ENCODE data around the gene PCCA.

Gene PCCA

DNA sequence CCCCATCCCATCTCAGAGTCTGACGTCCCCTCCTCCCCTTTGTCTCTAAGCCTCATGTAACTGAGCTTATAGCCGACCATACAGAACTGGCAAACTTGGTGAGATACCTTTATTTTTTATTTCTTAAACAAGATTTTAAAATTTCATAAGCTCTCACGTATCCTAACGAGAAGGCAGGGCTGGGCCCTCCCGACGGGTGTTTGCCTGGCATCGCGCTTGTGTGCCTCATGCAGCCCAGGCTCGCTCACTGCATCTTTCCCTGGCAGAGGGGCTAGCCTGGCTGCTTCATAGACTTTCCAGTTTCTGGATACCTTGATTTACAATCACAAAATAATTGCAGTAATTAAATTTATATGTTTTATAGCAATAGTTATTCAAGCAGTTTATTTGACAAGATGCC lies 430.7 kb downstream of the PCCA start:
- TF ChIP-seq, protein P1, sequence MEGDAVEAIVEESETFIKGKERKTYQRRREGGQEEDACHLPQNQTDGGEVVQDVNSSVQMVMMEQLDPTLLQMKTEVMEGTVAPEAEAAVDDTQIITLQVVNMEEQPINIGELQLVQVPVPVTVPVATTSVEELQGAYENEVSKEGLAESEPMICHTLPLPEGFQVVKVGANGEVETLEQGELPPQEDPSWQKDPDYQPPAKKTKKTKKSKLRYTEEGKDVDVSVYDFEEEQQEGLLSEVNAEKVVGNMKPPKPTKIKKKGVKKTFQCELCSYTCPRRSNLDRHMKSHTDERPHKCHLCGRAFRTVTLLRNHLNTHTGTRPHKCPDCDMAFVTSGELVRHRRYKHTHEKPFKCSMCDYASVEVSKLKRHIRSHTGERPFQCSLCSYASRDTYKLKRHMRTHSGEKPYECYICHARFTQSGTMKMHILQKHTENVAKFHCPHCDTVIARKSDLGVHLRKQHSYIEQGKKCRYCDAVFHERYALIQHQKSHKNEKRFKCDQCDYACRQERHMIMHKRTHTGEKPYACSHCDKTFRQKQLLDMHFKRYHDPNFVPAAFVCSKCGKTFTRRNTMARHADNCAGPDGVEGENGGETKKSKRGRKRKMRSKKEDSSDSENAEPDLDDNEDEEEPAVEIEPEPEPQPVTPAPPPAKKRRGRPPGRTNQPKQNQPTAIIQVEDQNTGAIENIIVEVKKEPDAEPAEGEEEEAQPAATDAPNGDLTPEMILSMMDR (IDR thresholded peaks at IDR 0.05; ENCODE audit: insufficient read depth, low read length, poor library complexity, severe bottlenecking), result no peak
- TF ChIP-seq EZH2phosphoT487 (conservative IDR thresholded peaks at IDR 0.05; ENCODE audit: low read length), result no peak
- Histone ChIP-seq H4K20me1 (ENCODE audit: low read depth, low read length) (no peaks in the 10 kb centered on the region), H3K27ac (ENCODE audit: low read depth, low read length) (no peak overlapping the region), H3K9me3 (ENCODE audit: insufficient read depth, low read length) (no peaks in the 10 kb centered on the region), H3K79me2 (ENCODE audit: insufficient read depth, low read length) (no peaks in the 10 kb centered on the region), H2AFZ (ENCODE audit: low read depth, low read length, severe bottlenecking) (no peak overlapping the region), H3K9ac (ENCODE audit: low read length) (no peak overlapping the region), H3K36me3 (ENCODE audit: low read length) (no peaks in the 10 kb centered on the region), H3K9me2 (replicated peaks; ENCODE audit: insufficient read depth, low read length) (no peaks in the 10 kb centered on the region), H3K4me2 (ENCODE audit: low read depth, low read length, poor library complexity, severe bottlenecking) (no peak overlapping the region), H3K4me3 (ENCODE audit: insufficient read depth, low read length, poor library complexity, severe bottlenecking) (no peak overlapping the region), H3K27me3 (ENCODE audit: low read length) (no peaks in the 10 kb centered on the region), H3F3A (ENCODE audit: insufficient read depth) (no peaks in the 10 kb centered on the region)

DNA sequence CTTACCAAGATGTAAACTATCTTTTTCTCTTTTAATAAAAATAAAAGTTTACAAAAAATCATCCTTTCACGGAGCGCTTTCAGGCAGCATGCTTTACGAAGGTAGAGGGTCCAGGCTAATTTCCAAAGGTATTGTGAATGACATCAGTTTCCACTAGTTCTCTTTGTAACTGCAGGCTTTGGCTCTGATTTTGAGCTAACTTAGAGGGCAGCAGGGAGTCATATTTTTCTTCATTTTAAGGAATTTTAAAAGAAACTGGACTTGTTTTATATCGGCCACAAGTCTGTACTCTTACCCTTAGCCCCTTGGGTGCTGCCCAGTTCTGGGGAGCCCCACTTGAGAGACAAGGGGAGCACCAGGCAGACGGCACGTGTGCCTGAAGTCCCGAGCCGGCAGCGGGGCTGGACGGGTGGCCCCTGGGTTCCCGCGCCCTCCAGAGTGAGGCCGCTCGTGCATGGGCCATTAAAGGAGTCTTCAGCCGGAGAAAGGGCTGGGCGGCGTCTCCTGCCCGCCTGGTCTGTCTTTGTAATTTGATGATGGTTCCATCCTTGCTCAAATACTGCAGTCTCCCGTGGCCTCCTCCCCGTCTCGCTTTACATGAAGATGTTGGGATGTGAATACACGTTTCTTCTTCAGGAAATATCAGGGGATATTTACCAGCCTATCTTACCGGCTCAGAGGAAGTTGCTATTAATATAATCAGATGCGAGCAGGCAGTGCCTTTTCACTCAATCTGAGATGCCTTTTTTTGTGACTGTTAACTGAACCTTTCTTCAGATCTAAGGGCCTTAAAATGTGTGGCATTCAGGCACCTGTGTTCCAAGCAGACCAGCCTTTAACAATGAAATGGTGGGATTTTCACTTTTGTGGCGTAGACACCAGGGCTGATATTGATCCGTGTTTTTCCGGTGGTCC lies 432.3 kb downstream of the PCCA start:
- H2AFZ ChIP-seq (ENCODE audit: low read depth, low read length, severe bottlenecking), result no peak overlapping the region
- H3K4me3 ChIP-seq (ENCODE audit: insufficient read depth, low read length, poor library complexity, severe bottlenecking), result no peak overlapping the region
- H3K79me2 ChIP-seq (ENCODE audit: insufficient read depth, low read length), result no peaks in the 10 kb centered on the region
- no peaks in the 10 kb centered on the region for H3K27me3 ChIP-seq (ENCODE audit: low read length)
- H3K4me2 ChIP-seq (ENCODE audit: low read depth, low read length, poor library complexity, severe bottlenecking), result no peak overlapping the region
- H3K9me3 ChIP-seq (ENCODE audit: insufficient read depth, low read length), result no peaks in the 10 kb centered on the region
- no peaks in the 10 kb centered on the region for H3K9me2 ChIP-seq (replicated peaks; ENCODE audit: insufficient read depth, low read length)
- no peaks in the 10 kb centered on the region for H4K20me1 ChIP-seq (ENCODE audit: low read depth, low read length)
- TF ChIP-seq EZH2phosphoT487 (conservative IDR thresholded peaks at IDR 0.05; ENCODE audit: low read length), result no peak
- TF ChIP-seq, protein P1 (IDR thresholded peaks at IDR 0.05; ENCODE audit: insufficient read depth, low read length, poor library complexity, severe bottlenecking), result no peak
- H3F3A ChIP-seq (ENCODE audit: insufficient read depth), result no peaks in the 10 kb centered on the region
- no peak overlapping the region for H3K9ac ChIP-seq (ENCODE audit: low read length)
- H3K36me3 ChIP-seq (ENCODE audit: low read length), result no peaks in the 10 kb centered on the region
- H3K27ac ChIP-seq (ENCODE audit: low read depth, low read length), result no peak overlapping the region

DNA sequence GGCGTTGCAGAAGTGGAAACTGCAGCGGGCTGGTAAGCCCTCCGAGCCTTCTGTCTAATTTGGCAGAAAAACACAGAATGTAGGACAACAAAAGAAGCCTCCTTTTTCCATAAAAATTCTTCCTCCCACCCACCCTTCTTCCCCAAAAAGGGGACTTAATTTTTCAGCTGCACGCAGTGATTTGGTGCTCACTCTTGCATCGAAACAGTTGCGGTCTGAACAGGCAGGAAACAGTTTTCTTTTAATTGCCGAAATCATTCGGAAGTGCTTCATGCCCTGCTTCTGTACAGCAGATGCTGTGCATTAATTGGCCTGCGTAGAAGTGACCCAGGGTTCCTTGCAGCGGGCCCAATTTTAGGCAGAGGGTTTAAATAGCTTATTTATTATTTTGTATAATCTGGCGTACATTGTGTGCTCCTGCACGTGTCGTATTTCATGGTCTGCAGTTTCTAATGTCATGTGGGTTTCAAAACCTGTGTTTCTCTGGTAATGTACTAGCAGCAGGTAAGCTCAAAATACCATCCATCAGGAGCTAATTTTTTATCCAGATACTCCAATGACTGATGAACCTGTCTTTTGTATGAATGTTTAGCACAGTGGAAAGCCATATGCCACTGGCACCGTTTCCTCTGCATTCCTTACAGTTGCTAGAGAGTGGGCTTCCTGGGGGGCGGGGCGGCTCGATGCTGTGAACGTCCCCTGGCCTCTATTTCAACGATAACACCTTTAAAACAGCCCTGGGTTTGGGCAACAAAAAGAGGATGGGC lies 433.1 kb downstream of the PCCA start:
- no peak overlapping the region for H3K4me2 ChIP-seq (ENCODE audit: low read depth, low read length, poor library complexity, severe bottlenecking)

More for the DNA sequence above, 433.1 kb downstream of the PCCA start:
- Histone ChIP-seq H3K79me2 (ENCODE audit: insufficient read depth, low read length) (no peaks in the 10 kb centered on the region), H3K9me3 (ENCODE audit: insufficient read depth, low read length) (no peaks in the 10 kb centered on the region), H3F3A (ENCODE audit: insufficient read depth) (no peaks in the 10 kb centered on the region), H3K9ac (ENCODE audit: low read length) (no peak overlapping the region), H3K27ac (ENCODE audit: low read depth, low read length) (no peak overlapping the region), H2AFZ (ENCODE audit: low read depth, low read length, severe bottlenecking) (no peak overlapping the region), H4K20me1 (ENCODE audit: low read depth, low read length) (no peaks in the 10 kb centered on the region), H3K36me3 (ENCODE audit: low read length) (no peaks in the 10 kb centered on the region), H3K4me3 (ENCODE audit: insufficient read depth, low read length, poor library complexity, severe bottlenecking) (no peak overlapping the region), H3K9me2 (replicated peaks; ENCODE audit: insufficient read depth, low read length) (no peaks in the 10 kb centered on the region), H3K27me3 (ENCODE audit: low read length) (no peaks in the 10 kb centered on the region)
- TF ChIP-seq EZH2phosphoT487 (conservative IDR thresholded peaks at IDR 0.05; ENCODE audit: low read length), result no peak
- TF ChIP-seq, protein P1 (IDR thresholded peaks at IDR 0.05; ENCODE audit: insufficient read depth, low read length, poor library complexity, severe bottlenecking), result no peak
